GM12801 (cell line): Measurements from ENCODE around the gene CEND1.

Experiments
- CTCF ChIP-seq: IDR thresholded peaks from one replicate; pipeline ENCODE4 v1.5.1; 2011; ENCODE audit warnings: control low read depth; ENCODE audit not compliant: insufficient read length; ENCODE audit errors: extremely low read depth

The CEND1 gene

GRCh38 chr11:747158-748006 is 42.5 kb downstream of the CEND1 start, which contains the start of gene TALDO1:
TSS of gene TALDO1 (plus strand) at chr11:747464. CDS start at chr11:747482, 18 bp downstream.
- no peak for TF ChIP-seq CTCF

- TF ChIP-seq CTCF: no peak
Measured at GRCh38 chr11:746289-747157, 43.4 kb downstream of the CEND1 start.

- no peak for TF ChIP-seq CTCF
Measured at GRCh38 chr11:745428-745827, 44.5 kb downstream of the CEND1 start.

- TF ChIP-seq CTCF: no peak
Measured at GRCh38 chr11:742571-743201, 47.2 kb downstream of the CEND1 start.

GRCh38 chr11:742156-742546 is 47.7 kb downstream of the CEND1 start:
- TF ChIP-seq CTCF: no peak

- TF ChIP-seq CTCF: no peak
Measured at GRCh38 chr11:737366-737765, 52.5 kb downstream of the CEND1 start.
